H1 (cell line): ENCODE results near the gene FASTKD3. TPM values are rescaled to one million over a fixed set of nuclear protein-coding genes. Genes with fewer than 3 reads are reported as not detected.

Experiments
- CTCF ChIA-PET: fragments of 300-600 bp; sonication (Branson Sonifier 250); formaldehyde crosslinking; loops from one replicate; lab custom pipeline; 2021; ENCODE audit not compliant: partially characterized antibody; lab: Charles Lee
- POLR2A ChIA-PET: fragments of 300-600 bp; sonication (Branson Sonifier 250); formaldehyde crosslinking; loops from one replicate; lab custom pipeline; 2021; ENCODE audit warnings: inconsistent platforms; ENCODE audit not compliant: partially characterized antibody; lab: Charles Lee
- DNase-seq, 2 experiments: peaks; one replicate each; pipeline versions ENCODE4 v3.0.0 to v3.0.0-alpha.2; 2010 to 2022; ENCODE audit warnings: low spot score in 2 of 2, low read depth in 1 of 2, mixed read lengths in 1 of 2
- FAIRE-seq: peaks from 2 replicates; lab custom pipeline; 2011; peaks lifted over from hg19 to GRCh38; lab: Jason Lieb, UNC
- H2AFZ ChIP-seq: 2 replicates; pipeline ENCODE4 v1.8.1; 2012; ENCODE audit warnings: low read length, inconsistent platforms
- H2AK5ac ChIP-seq: 2 replicates; pipeline ENCODE4 v1.6.1; 2013; ENCODE audit warnings: low read depth, low read length
- H2BK120ac ChIP-seq: replicated peaks from 2 replicates; pipeline ENCODE3; 2013; ENCODE audit warnings: low read depth, low read length, inconsistent platforms
- H2BK12ac ChIP-seq: 2 replicates; pipeline ENCODE4 v1.6.1; 2013; ENCODE audit warnings: low read depth, low read length
- H2BK15ac ChIP-seq: 2 replicates; pipeline ENCODE4 v1.6.1; 2013; ENCODE audit warnings: low read length
- H2BK20ac ChIP-seq: 2 replicates; pipeline ENCODE4 v1.6.1; 2013; ENCODE audit warnings: low read length
- H2BK5ac ChIP-seq: 2 replicates; pipeline ENCODE4 v1.6.1; 2013; ENCODE audit warnings: low read depth, low read length
- H3K14ac ChIP-seq: 2 replicates; pipeline ENCODE4 v1.6.1; 2013; ENCODE audit warnings: inconsistent platforms; ENCODE audit not compliant: insufficient read length
- H3K18ac ChIP-seq: 2 replicates; pipeline ENCODE4 v1.6.1; 2013; ENCODE audit warnings: low read length; ENCODE audit errors: extremely low read depth
- H3K23ac ChIP-seq: 2 replicates; pipeline ENCODE4 v1.6.1; 2013; ENCODE audit warnings: inconsistent platforms; ENCODE audit not compliant: insufficient read length
- H3K23me2 ChIP-seq: 2 replicates; pipeline ENCODE4 v1.6.1; 2013; ENCODE audit warnings: low read depth, low read length
- H3K27ac ChIP-seq: 2 replicates; pipeline ENCODE4 v1.6.1; 2011; ENCODE audit warnings: low read depth, low read length, inconsistent platforms
- H3K27me3 ChIP-seq, 4 experiments: replicated peaks in 1 of 4; 1 replicate in 1 of 4; 2 replicates in 3 of 4; pipeline versions ENCODE4 v1.6.1 to v1.8.1; 2011 to 2013; ENCODE audit warnings: low read length in 3 of 4, mild to moderate bottlenecking in 3 of 4, inconsistent platforms in 2 of 4, mixed read lengths in 2 of 4, moderate library complexity in 1 of 4; ENCODE audit not compliant: control insufficient read depth in 3 of 4, insufficient read depth in 3 of 4; ENCODE audit errors: extremely low read depth in 1 of 4
- H3K36me3 ChIP-seq, 4 experiments: 2 replicates each; pipeline versions ENCODE4 v1.6.1 to v1.8.1; 2011 to 2013; ENCODE audit warnings: mild to moderate bottlenecking in 4 of 4, low read length in 3 of 4, moderate library complexity in 2 of 4, control low read depth in 1 of 4, inconsistent platforms in 1 of 4; ENCODE audit not compliant: insufficient read depth in 4 of 4, control insufficient read depth in 2 of 4
- H3K4ac ChIP-seq: replicated peaks from 2 replicates; pipeline ENCODE3; 2013; ENCODE audit warnings: low read length, low read depth, mixed read lengths, inconsistent platforms; ENCODE audit not compliant: insufficient read length
- H3K4me1 ChIP-seq, 4 experiments: replicated peaks in 1 of 4; 1 replicate in 1 of 4; 2 replicates in 3 of 4; pipeline versions ENCODE4 v1.6.1 to v1.8.1; 2011 to 2013; ENCODE audit warnings: low read length in 3 of 4, inconsistent platforms in 2 of 4, mixed read lengths in 1 of 4; ENCODE audit not compliant: insufficient read depth in 4 of 4, control insufficient read depth in 3 of 4
- H3K4me2 ChIP-seq, 2 experiments: 2 replicates each; pipeline versions ENCODE4 v1.6.1 to v1.8.1; 2011 to 2013; ENCODE audit warnings: low read depth in 2 of 2, low read length in 2 of 2, control low read depth in 1 of 2, inconsistent platforms in 1 of 2, mild to moderate bottlenecking in 1 of 2; ENCODE audit not compliant: insufficient read depth in 1 of 2
- H3K4me3 ChIP-seq, 4 experiments: fragments of 200-600, 300-600 bp in 1 of 4; sonication (generic), shearing (Covaris generic), sonication (Bioruptor Twin) in 1 of 4; 2 replicates each; pipeline versions ENCODE4 v1.5.1 to v1.8.1; 2011 to 2016; ENCODE audit warnings: low read length in 4 of 4, low read depth in 3 of 4, control low read depth in 2 of 4, inconsistent platforms in 2 of 4, mild to moderate bottlenecking in 2 of 4, mixed read lengths in 1 of 4, moderate library complexity in 1 of 4; ENCODE audit not compliant: insufficient read depth in 2 of 4; ENCODE audit errors: extremely low read depth in 1 of 4
- H3K56ac ChIP-seq: replicated peaks from 2 replicates; pipeline ENCODE3; 2013; ENCODE audit warnings: low read depth, mild to moderate bottlenecking, mixed read lengths, low read length, inconsistent platforms; ENCODE audit not compliant: insufficient read length
- H3K79me1 ChIP-seq: 2 replicates; pipeline ENCODE4 v1.6.1; 2013; ENCODE audit warnings: low read depth, low read length, control low read depth
- H3K79me2 ChIP-seq, 2 experiments: 2 replicates each; pipeline versions ENCODE4 v1.6.1 to v1.8.1; 2012 to 2013; ENCODE audit warnings: low read length in 2 of 2, mild to moderate bottlenecking in 2 of 2, inconsistent platforms in 1 of 2; ENCODE audit not compliant: insufficient read depth in 2 of 2, control insufficient read depth in 1 of 2
- H3K9ac ChIP-seq, 4 experiments: replicated peaks in 1 of 4; 1 replicate in 1 of 4; 2 replicates in 3 of 4; pipeline versions ENCODE4 v1.6.1 to v1.8.1; 2011 to 2013; ENCODE audit warnings: low read depth in 3 of 4, low read length in 3 of 4, control low read depth in 2 of 4, mild to moderate bottlenecking in 2 of 4, moderate library complexity in 2 of 4, inconsistent platforms in 1 of 4; ENCODE audit errors: extremely low read depth in 1 of 4
- H3K9me3 ChIP-seq, 2 experiments: 2 replicates each; pipeline versions ENCODE4 v1.6.1 to v1.8.1; 2012 to 2013; ENCODE audit warnings: mild to moderate bottlenecking in 2 of 2, moderate library complexity in 2 of 2, control low read depth in 1 of 2, inconsistent platforms in 1 of 2, low read depth in 1 of 2, low read length in 1 of 2, mixed read lengths in 1 of 2; ENCODE audit not compliant: insufficient read depth in 2 of 2
- H4K20me1 ChIP-seq, 2 experiments: replicated peaks in 1 of 2; 2 replicates each; pipeline versions ENCODE3 to v1.8.1; 2011 to 2013; ENCODE audit warnings: inconsistent platforms in 2 of 2, low read length in 2 of 2, mild to moderate bottlenecking in 1 of 2; ENCODE audit not compliant: insufficient read depth in 2 of 2, control insufficient read depth in 1 of 2
- H4K5ac ChIP-seq: 2 replicates; pipeline ENCODE4 v1.6.1; 2013; ENCODE audit warnings: low read length, low read depth, mixed read lengths, inconsistent platforms; ENCODE audit not compliant: insufficient read length
- H4K8ac ChIP-seq: 2 replicates; pipeline ENCODE4 v1.8.0; 2013; ENCODE audit warnings: mild to moderate bottlenecking, moderate library complexity, low read length, inconsistent platforms; ENCODE audit not compliant: insufficient read depth; ENCODE audit errors: extremely low read depth
- H4K91ac ChIP-seq: replicated peaks from 2 replicates; pipeline ENCODE3; 2013; ENCODE audit warnings: low read length, mixed read lengths, inconsistent platforms; ENCODE audit not compliant: insufficient read length
- ATF2 ChIP-seq: IDR thresholded peaks from 2 replicates; pipeline ENCODE4 v1.6.1; 2012; ENCODE audit warnings: low read length, inconsistent platforms
- BACH1 ChIP-seq: IDR thresholded peaks from 2 replicates; pipeline ENCODE4 v1.6.1; 2012; ENCODE audit warnings: low read length, improper control_type of control experiment
- CEBPB ChIP-seq: IDR thresholded peaks from 2 replicates; pipeline ENCODE4 v1.6.1; 2012; ENCODE audit warnings: low read depth, low read length
- E2F6 ChIP-seq: IDR thresholded peaks from 2 replicates; pipeline ENCODE4 v1.6.1; 2012; ENCODE audit warnings: inconsistent platforms
- EZH2 ChIP-seq: fragments of 200-600 bp; sonication (generic); IDR thresholded peaks from 2 replicates; pipeline ENCODE4 v1.7.1; 2012; ENCODE audit warnings: low read depth, mild to moderate bottlenecking, moderate library complexity, low read length, inconsistent platforms; ENCODE audit not compliant: severe bottlenecking
- GTF2F1 ChIP-seq: IDR thresholded peaks from 2 replicates; pipeline ENCODE4 v1.6.1; 2012; ENCODE audit warnings: low read depth, low read length, improper control_type of control experiment, borderline replicate concordance
- JUND ChIP-seq: IDR thresholded peaks from 2 replicates; pipeline ENCODE4 v1.6.1; 2011; ENCODE audit warnings: mild to moderate bottlenecking, improper control_type of control experiment, low read length
- RAD21 ChIP-seq, 2 experiments: IDR thresholded peaks in 1 of 2; conservative IDR thresholded peaks in 1 of 2; 2 replicates each; pipeline ENCODE4 v1.6.1; 2011; ENCODE audit warnings: low read depth in 2 of 2, low read length in 2 of 2, improper control_type of control experiment in 1 of 2, inconsistent platforms in 1 of 2, mild to moderate bottlenecking in 1 of 2, moderate library complexity in 1 of 2
- TAF7 ChIP-seq: optimal IDR thresholded peaks from 2 replicates; pipeline ENCODE3; 2011; ENCODE audit warnings: low read depth, mild to moderate bottlenecking, inconsistent platforms, low read length, moderate library complexity, borderline replicate concordance
- TEAD4 ChIP-seq: IDR thresholded peaks from 2 replicates; pipeline ENCODE4 v1.6.1; 2012; ENCODE audit warnings: low read depth, low read length, inconsistent platforms, mixed read lengths
- WGBS, 2 experiments: shearing (Covaris generic) in 1 of 2; methylation state at CpG; one replicate each; pipeline versions ENCODE4 v1.1.6 to v1.1.7; 2013 to 2015; ENCODE audit warnings: low lambda C conversion rate in 2 of 2, mixed read lengths in 2 of 2, inconsistent platforms in 1 of 2, low coverage in 1 of 2, missing lambda C conversion rate in 1 of 2; ENCODE audit not compliant: insufficient replicate concordance in 2 of 2, insufficient coverage in 1 of 2, insufficient read length in 1 of 2; ENCODE audit errors: extremely low coverage in 1 of 2, missing lambda C conversion rate in 1 of 2; 5-methylcytosine and 5-hydroxymethylcytosine counted together
- polyA plus RNA-seq, 7 experiments: library from polyadenylated mRNA; depleted of rRNA in 3 of 7; stranded (reverse) in 5 of 7; unstranded in 2 of 7; fragments of >200 nt in 5 of 7; fragments of 200-250 nt in 2 of 7; gene quantifications; 1 replicate in 5 of 7; 2 replicates in 1 of 7; 4 replicates in 1 of 7; pipeline versions ENCODE4 v1.2.1 to v1.2.3, GENCODE V29; 2011 to 2013; ENCODE audit warnings: missing spikeins in 2 of 7, mixed read lengths in 2 of 7
- total RNA-seq: library from RNA; stranded (reverse); fragmentation: NEBNext Ultra II Directional; extraction: Animal tissue kit (Norgen Biotek cat#: 25700); gene quantifications from 2 replicates; pipeline ENCODE4 v1.2.1, GENCODE V29; 2021

FASTKD3 gene
- total and polyA plus RNA-seq, 2 of the 8 experiments (the other 6 are each of a cell fraction or from before 2014, with no cell fraction given), result 5.6 to 7.6 TPM

DNA sequence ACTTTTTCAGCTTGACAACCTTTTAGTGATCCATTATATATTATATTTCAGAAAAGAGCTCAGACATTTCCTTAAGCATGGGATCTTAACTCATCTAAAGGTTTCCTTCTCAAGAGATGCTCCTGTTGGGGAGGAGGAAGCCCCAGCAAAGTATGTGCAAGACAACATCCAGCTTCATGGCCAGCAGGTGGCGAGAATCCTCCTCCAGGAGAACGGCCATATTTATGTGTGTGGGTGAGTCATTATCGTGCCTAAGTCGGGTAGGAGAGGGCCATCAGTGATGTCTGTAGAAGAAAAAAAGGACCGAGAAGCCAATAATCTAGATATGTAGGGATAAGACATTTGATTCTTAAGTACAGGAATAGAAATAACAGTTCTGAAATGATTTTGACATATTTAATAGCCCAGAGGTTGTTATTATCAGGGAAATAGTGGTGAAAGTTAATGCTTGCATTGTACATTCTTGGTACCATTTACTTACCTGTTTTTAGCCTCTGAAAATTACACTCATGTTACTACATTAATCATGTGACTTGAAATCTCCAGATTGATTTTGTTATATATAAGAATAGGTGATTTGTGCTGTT lies 28.3 kb upstream of the FASTKD3 start:
- ChIA-PET CTCF (interaction anchor here (0.7 to 0.9 kb wide), 6 partner anchors 9 to 68 kb away, joined by 3 to 7 read pairs (median 4); no protein-coding TSS in a partner anchor), POLR2A (no interaction called here)
- Histone ChIP-seq H3K4me3 (no peak overlapping the region), H2AK5ac (no peak overlapping the region), H3K4me1 (no peaks in the 10 kb centered on the region), H3K79me1 (no peaks in the 10 kb centered on the region), H2BK120ac (no peak overlapping the region), H3K56ac (no peak overlapping the region), H3K9ac (no peak overlapping the region), H3K36me3 (peaks cover 5 to 80% (median 50%) of the 10 kb centered on the region in 4 experiments), H2BK15ac (no peak overlapping the region), H3K14ac (no peak overlapping the region), H4K8ac (no peak overlapping the region), H2AFZ (no peak overlapping the region), H3K4me2 (no peak overlapping the region), H4K5ac (no peak overlapping the region), H2BK5ac (no peak overlapping the region), H3K23ac (no peak overlapping the region), H3K79me2 (no peaks in the 10 kb centered on the region), H2BK20ac (no peak overlapping the region), H3K4ac (no peak overlapping the region), H3K9me3 (no peaks in the 10 kb centered on the region), H3K18ac (no peak overlapping the region), H3K27me3 (no peaks in the 10 kb centered on the region), H3K27ac (no peak overlapping the region), H4K91ac (no peak overlapping the region), H4K20me1 (peaks cover 0 to 3% of the 10 kb centered on the region in 2 experiments), H2BK12ac (no peak overlapping the region), H3K23me2 (no peaks in the 10 kb centered on the region)
- DNase-seq (peak in 1 of 2 experiments; percentile 9), FAIRE-seq (no peak)
- 85% methylated on average over 5 of the region's 5 CpGs; no CpG with 5 or more reads in 1 of the 2 experiments for WGBS, 2 experiments
- TF ChIP-seq RAD21 (IDR thresholded peaks at IDR 0.05 in 1 of 2, conservative IDR thresholded peaks at IDR 0.05 in 1 of 2; ENCODE audit: low read depth in 2 of 2, low read length in 2 of 2), result peak; percentile 32 to 41; a peak in 3 of 4 replicates
- TF ChIP-seq GTF2F1, result no peak
- no peak for TF ChIP-seq CEBPB
- TF ChIP-seq E2F6, result no peak
- peak; percentile 42; the same call in 1 of the 2 replicates for TF ChIP-seq JUND
- TF ChIP-seq TEAD4, result no peak
- no peak for TF ChIP-seq BACH1
- TF ChIP-seq EZH2, result no peak
- no peak for TF ChIP-seq TAF7
- no peak for TF ChIP-seq ATF2
